Measurements from ENCODE around the gene MIPEP. TPM values are rescaled to one million over a fixed set of nuclear protein-coding genes. Genes with fewer than 3 reads are reported as not detected.

The MIPEP gene
- total and polyA plus RNA-seq, 2 donors (not counting 1 experiment from before 2014, with no cell fraction given): 90.0 to 92.5 TPM

DNA sequence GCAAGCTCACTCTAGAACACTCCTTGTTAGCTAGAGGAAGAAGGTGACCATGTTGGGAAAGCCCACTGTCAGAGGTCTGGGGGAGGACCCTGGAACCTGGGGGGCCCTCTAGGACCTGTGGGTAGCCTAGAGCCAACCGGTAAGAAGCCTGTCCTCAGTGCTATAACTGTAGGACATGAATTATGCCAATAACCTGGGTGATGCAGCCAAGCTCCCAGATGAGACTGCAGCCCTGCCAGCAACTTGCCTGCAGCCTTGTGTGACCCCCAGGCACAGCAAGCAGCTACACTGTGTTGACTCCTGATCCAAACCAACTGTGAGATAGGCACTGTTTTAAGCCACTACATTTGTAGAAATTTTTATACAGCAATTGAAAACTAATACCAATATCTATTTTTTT, 122.3 kb downstream of the MIPEP start:
- peaks cover 2% of the 10 kb centered on the region for H3K4me1 ChIP-seq (ENCODE audit: control insufficient read depth, extremely low read depth, insufficient read depth, low read length)
- H3K4me3 ChIP-seq (replicated peaks in 1 of 4; ENCODE audit: control extremely low read depth in 1 of 4, insufficient read depth in 1 of 4, low read depth in 3 of 4, low read length in 4 of 4): no peak overlapping the region
- H3K9me3 ChIP-seq (ENCODE audit: control insufficient read depth, insufficient read depth, low read depth, low read length): no peaks in the 10 kb centered on the region
- no peak overlapping the region for H3K9ac ChIP-seq (ENCODE audit: insufficient read depth, low read length)
- no peak overlapping the region for H2AFZ ChIP-seq (ENCODE audit: low read length)
- DNase-seq (ENCODE audit: low read depth in 2 of 2): no peak
- H3K79me2 ChIP-seq (ENCODE audit: control insufficient read depth, insufficient read depth, low read length): no peaks in the 10 kb centered on the region
- H3K36me3 ChIP-seq (ENCODE audit: control insufficient read depth, insufficient read depth, low read length): no peaks in the 10 kb centered on the region
- H3K27me3 ChIP-seq (ENCODE audit: control insufficient read depth, insufficient read depth, low read length): no peaks in the 10 kb centered on the region
- H4K20me1 ChIP-seq (ENCODE audit: control insufficient read depth, extremely low read depth, insufficient read depth, low read length): no peaks in the 10 kb centered on the region
- H3K27ac ChIP-seq (ENCODE audit: insufficient read depth, low read length): no peak overlapping the region
- no peak overlapping the region for H3K4me2 ChIP-seq (ENCODE audit: extremely low read depth, insufficient read depth, low read length)
- TF ChIP-seq EZH2 (IDR thresholded peaks at IDR 0.05; ENCODE audit: low read length, missing control alignments): no peak
- TF ChIP-seq, protein P1, sequence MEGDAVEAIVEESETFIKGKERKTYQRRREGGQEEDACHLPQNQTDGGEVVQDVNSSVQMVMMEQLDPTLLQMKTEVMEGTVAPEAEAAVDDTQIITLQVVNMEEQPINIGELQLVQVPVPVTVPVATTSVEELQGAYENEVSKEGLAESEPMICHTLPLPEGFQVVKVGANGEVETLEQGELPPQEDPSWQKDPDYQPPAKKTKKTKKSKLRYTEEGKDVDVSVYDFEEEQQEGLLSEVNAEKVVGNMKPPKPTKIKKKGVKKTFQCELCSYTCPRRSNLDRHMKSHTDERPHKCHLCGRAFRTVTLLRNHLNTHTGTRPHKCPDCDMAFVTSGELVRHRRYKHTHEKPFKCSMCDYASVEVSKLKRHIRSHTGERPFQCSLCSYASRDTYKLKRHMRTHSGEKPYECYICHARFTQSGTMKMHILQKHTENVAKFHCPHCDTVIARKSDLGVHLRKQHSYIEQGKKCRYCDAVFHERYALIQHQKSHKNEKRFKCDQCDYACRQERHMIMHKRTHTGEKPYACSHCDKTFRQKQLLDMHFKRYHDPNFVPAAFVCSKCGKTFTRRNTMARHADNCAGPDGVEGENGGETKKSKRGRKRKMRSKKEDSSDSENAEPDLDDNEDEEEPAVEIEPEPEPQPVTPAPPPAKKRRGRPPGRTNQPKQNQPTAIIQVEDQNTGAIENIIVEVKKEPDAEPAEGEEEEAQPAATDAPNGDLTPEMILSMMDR (conservative IDR thresholded peaks at IDR 0.05 in 1 of 2, IDR thresholded peaks at IDR 0.05 in 1 of 2; ENCODE audit: low read depth in 1 of 2, low read length in 2 of 2): no peak

DNA sequence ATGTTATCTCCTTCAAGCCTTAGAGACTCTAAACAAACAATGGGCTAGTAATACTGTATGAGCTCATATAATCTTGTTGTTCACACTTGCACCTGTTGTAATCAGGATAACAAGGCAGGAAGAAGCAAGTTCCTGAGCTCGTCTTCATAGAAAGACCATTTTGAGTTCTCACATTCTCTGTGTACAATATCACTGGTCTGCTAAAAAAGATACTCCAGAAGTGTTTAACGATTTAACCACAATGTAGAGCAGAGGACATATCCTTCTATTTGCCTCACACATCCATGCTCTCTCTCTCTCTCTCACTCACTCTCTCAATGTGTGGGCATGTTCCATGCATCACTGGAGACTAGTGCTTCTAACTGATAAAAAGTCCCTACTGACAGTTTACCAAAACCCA, 122.9 kb downstream of the MIPEP start:
- H3K9ac ChIP-seq (ENCODE audit: insufficient read depth, low read length): no peak overlapping the region
- no peaks in the 10 kb centered on the region for H3K79me2 ChIP-seq (ENCODE audit: control insufficient read depth, insufficient read depth, low read length)
- no peak overlapping the region for H3K4me3 ChIP-seq (replicated peaks in 1 of 4; ENCODE audit: control extremely low read depth in 1 of 4, insufficient read depth in 1 of 4, low read depth in 3 of 4, low read length in 4 of 4)
- no peak for TF ChIP-seq EZH2 (IDR thresholded peaks at IDR 0.05; ENCODE audit: low read length, missing control alignments)
- TF ChIP-seq, protein P1 (conservative IDR thresholded peaks at IDR 0.05 in 1 of 2, IDR thresholded peaks at IDR 0.05 in 1 of 2; ENCODE audit: low read depth in 1 of 2, low read length in 2 of 2): no peak
- H3K36me3 ChIP-seq (ENCODE audit: control insufficient read depth, insufficient read depth, low read length): no peaks in the 10 kb centered on the region
- no peak for DNase-seq (ENCODE audit: low read depth in 2 of 2)
- no peak overlapping the region for H3K27ac ChIP-seq (ENCODE audit: insufficient read depth, low read length)
- H3K4me2 ChIP-seq (ENCODE audit: extremely low read depth, insufficient read depth, low read length): no peak overlapping the region
- H3K27me3 ChIP-seq (ENCODE audit: control insufficient read depth, insufficient read depth, low read length): no peaks in the 10 kb centered on the region
- no peaks in the 10 kb centered on the region for H3K9me3 ChIP-seq (ENCODE audit: control insufficient read depth, insufficient read depth, low read depth, low read length)
- no peaks in the 10 kb centered on the region for H3K4me1 ChIP-seq (ENCODE audit: control insufficient read depth, extremely low read depth, insufficient read depth, low read length)
- H4K20me1 ChIP-seq (ENCODE audit: control insufficient read depth, extremely low read depth, insufficient read depth, low read length): no peaks in the 10 kb centered on the region
- H2AFZ ChIP-seq (ENCODE audit: low read length): no peak overlapping the region

DNA sequence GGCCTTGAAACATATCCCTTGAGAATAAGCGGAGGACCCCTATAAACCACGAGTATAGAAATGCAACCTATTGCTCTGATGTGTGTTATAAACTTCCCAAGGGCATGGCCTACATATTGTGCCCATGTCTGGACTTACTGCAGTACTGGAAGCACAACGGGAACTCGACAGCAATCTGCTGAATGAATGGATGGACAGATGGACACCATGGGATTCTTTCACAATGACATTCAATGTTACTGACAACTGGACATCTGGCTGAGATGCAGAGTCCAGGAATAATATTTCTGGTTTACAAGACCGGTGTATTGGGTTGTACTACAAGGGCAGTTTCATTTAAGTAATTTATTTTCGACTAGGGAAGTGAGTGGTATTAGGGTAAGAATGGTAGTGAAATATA, 123.7 kb downstream of the MIPEP start:
- H3K4me2 ChIP-seq (ENCODE audit: extremely low read depth, insufficient read depth, low read length): no peak overlapping the region
- H3K9ac ChIP-seq (ENCODE audit: insufficient read depth, low read length): no peak overlapping the region
- H3K4me1 ChIP-seq (ENCODE audit: control insufficient read depth, extremely low read depth, insufficient read depth, low read length): no peaks in the 10 kb centered on the region
- H3K9me3 ChIP-seq (ENCODE audit: control insufficient read depth, insufficient read depth, low read depth, low read length): no peaks in the 10 kb centered on the region
- no peak for DNase-seq (ENCODE audit: low read depth in 2 of 2)
- no peaks in the 10 kb centered on the region for H4K20me1 ChIP-seq (ENCODE audit: control insufficient read depth, extremely low read depth, insufficient read depth, low read length)
- H2AFZ ChIP-seq (ENCODE audit: low read length): no peak overlapping the region
- H3K27ac ChIP-seq (ENCODE audit: insufficient read depth, low read length): no peak overlapping the region
- no peak overlapping the region for H3K4me3 ChIP-seq (replicated peaks in 1 of 4; ENCODE audit: control extremely low read depth in 1 of 4, insufficient read depth in 1 of 4, low read depth in 3 of 4, low read length in 4 of 4)
- H3K79me2 ChIP-seq (ENCODE audit: control insufficient read depth, insufficient read depth, low read length): no peaks in the 10 kb centered on the region
- TF ChIP-seq, protein P1 (conservative IDR thresholded peaks at IDR 0.05 in 1 of 2, IDR thresholded peaks at IDR 0.05 in 1 of 2; ENCODE audit: low read depth in 1 of 2, low read length in 2 of 2): no peak
- TF ChIP-seq EZH2 (IDR thresholded peaks at IDR 0.05; ENCODE audit: low read length, missing control alignments): no peak
- no peaks in the 10 kb centered on the region for H3K36me3 ChIP-seq (ENCODE audit: control insufficient read depth, insufficient read depth, low read length)
- H3K27me3 ChIP-seq (ENCODE audit: control insufficient read depth, insufficient read depth, low read length): no peaks in the 10 kb centered on the region
